Right renal cortex interstitium (tissue), 3 donors: Measurements from ENCODE around the gene SGSM2. TPM values are rescaled to one million over a fixed set of nuclear protein-coding genes. Genes with fewer than 3 reads are reported as not detected.

Experiments used
- DNase-seq, 3 donors: peaks; one replicate each; pipeline ENCODE4 v3.0.0-alpha.2; 2013; ENCODE audit warnings: low read depth in 3 of 3, low spot score in 2 of 3
- polyA plus RNA-seq, 3 donors: library from polyadenylated mRNA; unstranded; fragments of 120-200 nt; gene quantifications; one replicate each; pipeline ENCODE4 v1.2.1, GENCODE V29; 2013; ENCODE audit not compliant: insufficient read length in 3 of 3

Gene SGSM2
- polyA plus RNA-seq, 3 donors = 56.2 to 61.4 (median 56.6) TPM

GRCh38 chr17:2415081-2415480, 77.8 kb downstream of the SGSM2 start:
- no peak for DNase-seq

- peak in 2 of 3 donors; percentile 73 to 80 for DNase-seq
Measured at GRCh38 chr17:2416010-2416734, 78.9 kb downstream of the SGSM2 start.

GRCh38 chr17:2418572-2418971, 81.3 kb downstream of the SGSM2 start:
- no peak for DNase-seq

GRCh38 chr17:2419486-2419885, 82.2 kb downstream of the SGSM2 start:
- no peak for DNase-seq

GRCh38 chr17:2420176-2420575, 82.9 kb downstream of the SGSM2 start:
- no peak for DNase-seq

GRCh38 chr17:2421315-2422147, 84.2 kb downstream of the SGSM2 start:
- DNase-seq = no peak

GRCh38 chr17:2423271-2423670, 86.0 kb downstream of the SGSM2 start:
- no peak for DNase-seq

GRCh38 chr17:2427215-2427614, 89.9 kb downstream of the SGSM2 start:
- DNase-seq = no peak

GRCh38 chr17:2427910-2428309, 90.6 kb downstream of the SGSM2 start:
- DNase-seq = no peak

Other genes with a start within 250 kb of the SGSM2 start
- gene SMG6, start 33.7 kb upstream of the SGSM2 start, polyA plus RNA-seq = 10 to 100 TPM; 31.1 to 36.1 (median 32.9) TPM
- gene SRR, start 33.6 kb upstream of the SGSM2 start, polyA plus RNA-seq = 10 to 100 TPM; 24.8 to 28.4 (median 26.0) TPM
- gene TSR1, start 1.0 kb upstream of the SGSM2 start, polyA plus RNA-seq = 10 to 100 TPM; 32.1 to 40.2 (median 34.6) TPM
- gene MNT, start 63.6 kb downstream of the SGSM2 start, polyA plus RNA-seq = 10 to 100 TPM; 10.5 to 12.1 (median 10.6) TPM
- 10 to 100 TPM; 36.1 to 39.1 (median 36.6) TPM for gene METTL16, start 174.4 kb downstream of the SGSM2 start, polyA plus RNA-seq